HFFc6 (cell line): ENCODE data around the gene TPO. TPM values are rescaled to one million over a fixed set of nuclear protein-coding genes. Genes with fewer than 3 reads are reported as not detected.

ENCODE experiments used
- DNase-seq: peaks from one replicate; pipeline ENCODE4 v3.0.0-alpha.2; 2018
- H3K27ac Mint-ChIP-seq: 2 replicates; pipeline ENCODE4 v1.8.0; 2020; ENCODE audit warnings: mild to moderate bottlenecking, mixed read lengths
- H3K27me3 Mint-ChIP-seq: 2 replicates; pipeline ENCODE4 v1.8.0; 2021; ENCODE audit warnings: mild to moderate bottlenecking, moderate library complexity, mixed read lengths; ENCODE audit not compliant: insufficient read depth
- H3K36me3 Mint-ChIP-seq: 2 replicates; pipeline ENCODE4 v1.8.0; 2021; ENCODE audit warnings: low read depth, mixed read lengths
- H3K4me1 Mint-ChIP-seq: 2 replicates; pipeline ENCODE4 v1.8.0; 2020; ENCODE audit warnings: low read depth, mixed read lengths
- H3K4me3 Mint-ChIP-seq: 2 replicates; pipeline ENCODE4 v1.8.0; 2020; ENCODE audit warnings: mild to moderate bottlenecking, moderate library complexity, mixed read lengths
- H3K9me3 Mint-ChIP-seq: 2 replicates; pipeline ENCODE4 v1.8.0; 2020; ENCODE audit warnings: mild to moderate bottlenecking, mixed read lengths
- total RNA-seq, 6 experiments: library from RNA; stranded (reverse); fragmentation: NEBNext Ultra II Directional; extraction: Animal tissue kit (Norgen Biotek cat#: 25700); gene quantifications; 2 replicates in 1 of 6; 3 replicates in 5 of 6; pipeline ENCODE4 v1.2.3, GENCODE V29; 2021
- TF ChIP-seq, protein P1 (sequence below): fragments of 200-600 bp; sonication (generic); IDR thresholded peaks from 2 replicates; pipeline ENCODE4 v1.5.0; 2021; ENCODE audit warnings: antibody characterized with exemption, mild to moderate bottlenecking

Gene TPO
- total RNA-seq, 6 experiments from 2014 or later: not detected

DNA sequence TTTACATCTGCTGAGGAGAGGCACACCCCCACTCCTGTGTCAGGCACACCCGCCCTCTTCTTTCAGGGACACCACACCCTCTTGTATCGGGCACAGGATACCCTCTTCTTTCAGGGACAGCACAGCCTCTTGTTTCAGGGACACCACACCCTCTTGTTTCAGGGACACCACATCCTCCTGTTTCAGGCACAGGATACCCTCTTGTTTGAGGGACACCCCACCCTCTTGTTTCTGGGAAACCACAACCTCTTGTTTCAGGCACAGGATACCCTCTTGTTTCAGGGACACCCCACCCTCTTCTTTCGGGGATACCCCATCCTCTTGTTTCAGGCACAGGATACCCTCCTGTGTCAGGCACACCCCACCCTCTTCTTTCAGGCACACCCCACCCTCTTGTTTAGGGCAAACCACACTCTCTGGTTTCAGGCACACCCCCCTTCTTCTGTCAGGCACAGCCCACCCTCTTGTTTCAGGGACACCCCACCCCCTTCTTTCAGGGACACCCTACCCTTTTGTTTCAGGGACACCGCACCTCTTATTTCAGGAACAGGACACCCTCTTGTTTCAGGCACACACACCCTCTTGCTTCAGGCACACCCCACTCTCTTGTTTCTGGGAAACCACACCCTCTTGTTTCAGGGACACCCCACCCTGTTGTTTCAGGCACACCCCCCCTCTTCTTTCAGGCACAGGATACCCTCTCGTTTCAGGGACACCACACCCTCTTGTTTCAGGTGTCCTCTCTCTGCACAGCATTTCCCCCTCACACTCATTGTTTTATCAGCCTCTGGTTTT, 96.2 kb downstream of the TPO start:
- Mint-ChIP-seq H3K36me3 (no peaks in the 10 kb centered on the region), H3K27ac (no peak overlapping the region), H3K4me3 (no peak overlapping the region), H3K27me3 (peaks cover 25% of the 10 kb centered on the region), H3K9me3 (no peaks in the 10 kb centered on the region), H3K4me1 (no peaks in the 10 kb centered on the region)
- no peak for DNase-seq
- TF ChIP-seq, protein P1, sequence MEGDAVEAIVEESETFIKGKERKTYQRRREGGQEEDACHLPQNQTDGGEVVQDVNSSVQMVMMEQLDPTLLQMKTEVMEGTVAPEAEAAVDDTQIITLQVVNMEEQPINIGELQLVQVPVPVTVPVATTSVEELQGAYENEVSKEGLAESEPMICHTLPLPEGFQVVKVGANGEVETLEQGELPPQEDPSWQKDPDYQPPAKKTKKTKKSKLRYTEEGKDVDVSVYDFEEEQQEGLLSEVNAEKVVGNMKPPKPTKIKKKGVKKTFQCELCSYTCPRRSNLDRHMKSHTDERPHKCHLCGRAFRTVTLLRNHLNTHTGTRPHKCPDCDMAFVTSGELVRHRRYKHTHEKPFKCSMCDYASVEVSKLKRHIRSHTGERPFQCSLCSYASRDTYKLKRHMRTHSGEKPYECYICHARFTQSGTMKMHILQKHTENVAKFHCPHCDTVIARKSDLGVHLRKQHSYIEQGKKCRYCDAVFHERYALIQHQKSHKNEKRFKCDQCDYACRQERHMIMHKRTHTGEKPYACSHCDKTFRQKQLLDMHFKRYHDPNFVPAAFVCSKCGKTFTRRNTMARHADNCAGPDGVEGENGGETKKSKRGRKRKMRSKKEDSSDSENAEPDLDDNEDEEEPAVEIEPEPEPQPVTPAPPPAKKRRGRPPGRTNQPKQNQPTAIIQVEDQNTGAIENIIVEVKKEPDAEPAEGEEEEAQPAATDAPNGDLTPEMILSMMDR: no peak

DNA sequence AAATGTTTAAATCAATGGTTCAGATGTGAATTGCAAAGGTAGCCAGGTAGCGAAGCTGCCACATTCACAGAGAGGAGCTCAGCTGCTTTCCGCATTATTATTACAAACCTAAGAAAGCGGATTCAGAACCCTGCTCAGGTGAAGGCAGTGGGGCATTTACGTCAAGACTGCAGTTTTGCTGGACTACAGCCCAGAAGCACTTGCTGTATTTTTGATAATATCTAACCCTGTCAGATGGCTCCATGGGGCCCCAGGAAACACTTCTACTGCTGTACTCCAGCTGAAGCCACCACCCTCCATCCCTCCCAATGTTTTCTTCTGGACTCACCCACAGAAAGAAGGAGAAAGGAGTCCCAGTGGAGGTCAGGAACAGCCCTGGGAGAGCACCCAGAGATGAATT, 96.9 kb downstream of the TPO start:
- peaks cover 25% of the 10 kb centered on the region for H3K27me3 Mint-ChIP-seq
- TF ChIP-seq, protein P1: no peak
- H3K9me3 Mint-ChIP-seq: no peaks in the 10 kb centered on the region
- no peak overlapping the region for H3K27ac Mint-ChIP-seq
- no peaks in the 10 kb centered on the region for H3K36me3 Mint-ChIP-seq
- H3K4me3 Mint-ChIP-seq: no peak overlapping the region
- H3K4me1 Mint-ChIP-seq: no peaks in the 10 kb centered on the region
- DNase-seq: no peak

DNA sequence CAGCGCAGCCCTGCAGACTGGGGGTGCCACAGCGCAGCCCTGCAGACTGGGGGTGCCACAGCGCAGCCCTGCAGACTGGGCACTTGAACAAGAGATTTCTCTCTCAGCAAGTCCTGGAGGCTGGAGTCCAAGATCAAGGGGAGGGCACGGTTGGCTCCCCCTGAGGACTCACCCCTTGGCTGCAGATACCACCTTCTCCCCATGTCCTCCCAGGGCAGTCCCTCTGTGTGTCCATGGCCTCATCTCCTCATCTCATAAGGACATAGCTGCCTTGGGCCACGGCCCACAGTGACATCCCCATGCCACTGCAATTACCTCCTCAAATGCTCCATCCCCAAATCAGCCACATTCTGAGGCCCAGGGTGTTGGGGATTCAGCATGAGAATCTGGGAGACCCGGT, 98.2 kb downstream of the TPO start:
- H3K36me3 Mint-ChIP-seq: no peaks in the 10 kb centered on the region
- peaks cover 26% of the 10 kb centered on the region for H3K27me3 Mint-ChIP-seq
- no peak for DNase-seq
- no peaks in the 10 kb centered on the region for H3K4me1 Mint-ChIP-seq
- TF ChIP-seq, protein P1: no peak
- H3K4me3 Mint-ChIP-seq: no peak overlapping the region
- no peaks in the 10 kb centered on the region for H3K9me3 Mint-ChIP-seq
- no peak overlapping the region for H3K27ac Mint-ChIP-seq

DNA sequence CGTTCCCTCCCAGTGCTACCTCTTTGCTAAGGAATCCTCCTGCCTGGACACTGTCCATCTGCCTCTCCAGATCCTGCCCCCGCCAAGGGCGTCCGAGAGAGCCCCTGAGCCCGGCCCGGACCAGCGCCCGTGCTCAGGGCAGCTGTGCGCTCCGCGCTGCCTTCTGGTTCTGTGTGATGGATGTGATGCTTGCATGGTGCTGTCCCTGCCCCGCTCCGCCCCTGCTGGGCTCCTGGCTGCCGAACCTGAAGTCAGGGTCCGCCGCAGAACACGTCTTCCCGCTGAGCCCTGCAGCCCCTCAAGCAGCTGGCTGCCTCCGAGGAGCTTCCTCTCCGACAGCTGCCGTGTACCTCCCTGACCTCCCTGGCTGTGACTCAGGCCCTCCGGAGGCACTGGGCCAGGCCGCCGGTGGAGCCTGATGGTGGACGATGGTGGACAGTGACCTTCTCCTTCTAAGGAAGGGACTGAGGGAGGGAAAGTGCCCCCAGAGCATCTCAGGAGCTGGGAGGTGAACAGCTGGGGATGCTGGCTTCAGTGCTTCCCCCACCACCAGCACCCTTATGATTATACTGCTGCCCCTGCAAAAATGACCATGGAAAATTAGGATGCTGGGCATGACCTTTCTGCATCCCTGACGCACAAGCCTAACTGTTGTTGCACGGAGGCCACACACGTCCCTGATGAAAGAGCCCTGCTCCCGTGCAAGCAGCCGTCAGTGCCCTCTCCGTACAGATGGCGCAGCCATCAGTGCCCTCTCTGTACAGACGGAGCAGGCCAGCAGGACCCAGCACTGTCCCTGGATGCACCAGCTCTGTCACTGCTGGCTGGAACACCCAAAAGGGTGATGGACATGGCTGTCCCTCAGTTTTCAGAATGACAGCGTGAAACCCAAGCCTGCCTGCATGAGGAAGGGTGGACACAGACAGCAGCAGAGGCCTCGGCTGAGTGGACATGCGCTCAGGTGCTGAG, 99.3 kb downstream of the TPO start:
- Mint-ChIP-seq H3K4me3 (no peak overlapping the region), H3K4me1 (no peaks in the 10 kb centered on the region), H3K27ac (no peak overlapping the region), H3K9me3 (no peaks in the 10 kb centered on the region), H3K36me3 (no peaks in the 10 kb centered on the region), H3K27me3 (peaks cover 31% of the 10 kb centered on the region)
- DNase-seq: no peak
- TF ChIP-seq, protein P1: no peak

DNA sequence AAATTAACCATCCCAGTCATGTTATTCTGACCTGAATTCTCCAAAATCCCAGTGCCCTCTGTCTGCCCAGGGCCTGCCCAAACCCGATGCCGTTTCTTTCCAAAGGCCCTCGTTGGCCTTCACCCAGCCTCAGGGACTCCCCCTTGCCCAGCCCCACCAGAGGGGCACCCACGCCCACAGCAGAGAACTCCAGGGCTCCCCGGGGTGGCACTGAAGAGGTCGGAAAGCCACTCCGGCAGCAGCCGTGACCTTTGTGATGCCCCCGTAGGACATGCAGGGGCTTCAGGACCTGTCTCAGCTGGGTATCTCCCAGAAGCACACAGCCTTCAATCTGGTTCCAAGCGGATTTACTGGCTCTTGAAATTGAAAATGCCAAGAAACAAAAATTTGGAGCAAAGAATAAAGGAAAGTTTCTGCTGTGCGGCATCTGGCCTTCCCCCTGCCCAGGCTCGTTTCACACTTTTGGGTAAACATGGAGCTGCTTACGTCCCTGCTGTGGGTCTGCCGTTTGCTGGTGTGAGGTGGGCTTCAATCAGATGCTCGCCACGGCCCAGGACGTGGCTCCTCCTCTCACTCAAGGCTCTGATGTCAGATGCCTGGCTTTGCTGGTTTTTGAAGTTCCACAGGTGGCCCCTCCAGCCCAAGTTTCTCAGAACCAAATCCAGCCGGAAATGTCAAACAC, 101.3 kb downstream of the TPO start:
- H3K4me3 Mint-ChIP-seq: no peak overlapping the region
- H3K4me1 Mint-ChIP-seq: 0 out of 2 replicates have a peak, but pooled peaks cover 6% of the 10 kb centered on the region
- no peaks in the 10 kb centered on the region for H3K36me3 Mint-ChIP-seq
- TF ChIP-seq, protein P1: no peak
- peaks cover 31% of the 10 kb centered on the region for H3K27me3 Mint-ChIP-seq
- H3K27ac Mint-ChIP-seq: no peak overlapping the region
- DNase-seq: no peak
- no peaks in the 10 kb centered on the region for H3K9me3 Mint-ChIP-seq
